GM12878 (cell line): ENCODE measurements around the gene ADAT3. TPM values are rescaled to one million over a fixed set of nuclear protein-coding genes. Genes with fewer than 3 reads are reported as not detected.

ENCODE experiments used
- BMI1 ChIP-seq: fragments of 450-650 bp; IDR thresholded peaks from 2 replicates; pipeline ENCODE4 v1.6.1; 2016; ENCODE audit warnings: mild to moderate bottlenecking, moderate library complexity, borderline replicate concordance
- CBX5 ChIP-seq: sonication (generic); IDR thresholded peaks from 2 replicates; pipeline ENCODE4 v1.6.1; 2016; ENCODE audit warnings: low read depth, moderate library complexity, mild to moderate bottlenecking, inconsistent platforms
- CHD2 ChIP-seq: IDR thresholded peaks from 2 replicates; pipeline ENCODE4 v1.6.1; 2011; ENCODE audit warnings: low read depth, low read length, improper control_type of control experiment, borderline replicate concordance
- EZH2 ChIP-seq: IDR thresholded peaks from 2 replicates; pipeline ENCODE4 v1.6.1; 2012; ENCODE audit warnings: low read depth, mild to moderate bottlenecking, control low read depth, inconsistent platforms, low read length, borderline replicate concordance; ENCODE audit not compliant: control insufficient read depth
- HDAC6 ChIP-seq: fragments of 200-600 bp; sonication (generic); IDR thresholded peaks from one replicate; pipeline ENCODE4 v1.8.0; 2017; ENCODE audit warnings: antibody characterized with exemption; ENCODE audit not compliant: unreplicated experiment
- JUND ChIP-seq: IDR thresholded peaks from 2 replicates; pipeline ENCODE4 v1.6.1; 2012; ENCODE audit warnings: low read depth, mild to moderate bottlenecking, low read length, improper control_type of control experiment, moderate library complexity
- LARP7 ChIP-seq: fragments of 450-650 bp; IDR thresholded peaks from 2 replicates; pipeline ENCODE4 v1.6.1; 2017; ENCODE audit warnings: mild to moderate bottlenecking
- MEF2A ChIP-seq: IDR thresholded peaks from 2 replicates; pipeline ENCODE4 v1.6.1; 2011; ENCODE audit warnings: low read depth, mild to moderate bottlenecking, low read length, moderate library complexity; ENCODE audit not compliant: insufficient read depth
- NR2C2 ChIP-seq: IDR thresholded peaks from 2 replicates; pipeline ENCODE4 v1.6.1; 2011; ENCODE audit warnings: borderline replicate concordance, low read depth; ENCODE audit not compliant: control insufficient read depth, insufficient read length
- RB1 ChIP-seq: fragments of 450-650 bp; formaldehyde crosslinking; IDR thresholded peaks from 2 replicates; pipeline ENCODE4 v1.6.1; 2017; ENCODE audit warnings: mild to moderate bottlenecking, borderline replicate concordance
- RELA ChIP-seq: fragments of 450-650 bp; IDR thresholded peaks from 2 replicates; pipeline ENCODE4 v1.8.0; 2014; ENCODE audit warnings: borderline replicate concordance; ENCODE audit not compliant: partially characterized antibody
- RUNX3 ChIP-seq: IDR thresholded peaks from 2 replicates; pipeline ENCODE4 v1.6.1; 2012; ENCODE audit warnings: low read length, inconsistent platforms
- STAT3 ChIP-seq: IDR thresholded peaks from 2 replicates; pipeline ENCODE4 v1.6.1; 2011; ENCODE audit warnings: low read depth, low read length, improper control_type of control experiment
- TAF1 ChIP-seq: IDR thresholded peaks from 2 replicates; pipeline ENCODE4 v1.6.1; 2011; ENCODE audit warnings: mild to moderate bottlenecking, low read depth, low read length, borderline replicate concordance
- ZZZ3 ChIP-seq: IDR thresholded peaks from 2 replicates; pipeline ENCODE4 v1.6.1; 2011; ENCODE audit warnings: low read depth; ENCODE audit not compliant: control insufficient read depth, insufficient read length
- polyA plus RNA-seq, 11 experiments: library from polyadenylated mRNA; depleted of rRNA in 4 of 11; unstranded in 6 of 11; stranded (reverse) in 5 of 11; fragments of >200 nt; fragmentation: Nextera tagmentation in 4 of 11; fragmentation: Illumina TruSeq in 1 of 11; extraction: Ambion mirVana in 4 of 11; extraction: Trizol in 1 of 11; gene quantifications; 1 replicate in 1 of 11; 2 replicates in 10 of 11; pipeline versions ENCODE4 v1.2.1 to v1.2.3, GENCODE V29; 2011 to 2016; ENCODE audit warnings: inconsistent platforms in 2 of 11, missing spikeins in 2 of 11, low read depth in 1 of 11
- total RNA-seq, 4 experiments: library from RNA; depleted of rRNA in 3 of 4; stranded (reverse); fragments of >200 nt in 3 of 4; fragmentation: Illumina TruSeq in 1 of 4; extraction: Trizol in 1 of 4; gene quantifications; 2 replicates each; pipeline versions ENCODE4 v1.2.1 to v1.2.3, GENCODE V29; 2013 to 2021
- TF ChIP-seq, protein P1 (sequence below): fragments of 450-650 bp; formaldehyde crosslinking; IDR thresholded peaks from 2 replicates; pipeline ENCODE4 v1.4.0; 2022; ENCODE audit warnings: mild to moderate bottlenecking, moderate library complexity
- TF ChIP-seq, protein P2 (sequence below): fragments of 450-650 bp; IDR thresholded peaks from 2 replicates; pipeline ENCODE4 v1.6.1; 2017; ENCODE audit warnings: low read depth, mild to moderate bottlenecking, moderate library complexity
- TF ChIP-seq, protein P3 (sequence below): fragments of 450-650 bp; conservative IDR thresholded peaks from 2 replicates; pipeline ENCODE4 v1.6.1; 2017; ENCODE audit warnings: mild to moderate bottlenecking, moderate library complexity
- TF ChIP-seq, protein P4 (sequence below): IDR thresholded peaks from 2 replicates; pipeline ENCODE4 v1.6.1; 2012; ENCODE audit warnings: low read length, inconsistent platforms
- TF ChIP-seq, protein P5 (sequence below): fragments of 450-650 bp; IDR thresholded peaks from 2 replicates; pipeline ENCODE4 v1.6.1; 2016; ENCODE audit warnings: mild to moderate bottlenecking

Gene ADAT3
- total and polyA plus RNA-seq, 10 of the 15 experiments (the other 5 are each of a cell fraction or from before 2014, with no cell fraction given): 0.27 to 11.8 (median 7.7) TPM; not detected in 3

DNA sequence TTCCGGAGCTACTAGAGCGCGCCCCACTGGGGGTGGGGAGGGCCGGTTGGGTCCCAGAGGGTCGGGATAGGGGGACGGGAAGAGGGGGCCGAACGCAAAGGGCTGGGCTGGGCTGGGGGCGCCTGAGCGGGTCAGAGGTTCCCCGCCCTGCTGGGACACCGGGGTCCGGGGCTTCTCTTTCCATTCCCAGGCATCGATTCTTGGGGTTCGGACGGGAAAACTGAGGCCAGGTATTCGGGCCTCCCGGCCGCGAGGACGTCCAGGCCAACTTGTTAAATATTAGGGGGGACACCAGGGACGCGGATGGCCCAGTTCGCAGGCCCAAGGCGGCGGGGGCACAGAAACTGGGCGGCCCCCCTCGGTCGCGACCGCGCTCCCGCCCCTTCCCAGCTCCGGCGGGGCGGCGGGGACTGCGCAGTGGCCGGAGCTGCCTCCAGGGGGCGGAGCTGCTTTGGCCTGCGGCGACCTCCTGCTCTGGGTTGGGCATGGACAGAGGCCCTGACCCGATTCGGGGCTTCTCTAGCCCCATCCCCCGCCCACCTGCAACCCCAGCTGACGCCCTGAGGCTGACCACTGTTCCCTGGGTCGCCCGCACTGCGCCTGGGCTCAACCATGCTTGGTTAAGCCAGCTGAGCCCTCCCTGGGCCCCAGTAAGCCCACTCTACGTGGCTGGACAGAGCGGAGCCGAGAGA is 40.6 kb upstream of the ADAT3 start (continued):
- TF ChIP-seq EZH2: no peak
- no peak for TF ChIP-seq STAT3
- TF ChIP-seq, protein P1, sequence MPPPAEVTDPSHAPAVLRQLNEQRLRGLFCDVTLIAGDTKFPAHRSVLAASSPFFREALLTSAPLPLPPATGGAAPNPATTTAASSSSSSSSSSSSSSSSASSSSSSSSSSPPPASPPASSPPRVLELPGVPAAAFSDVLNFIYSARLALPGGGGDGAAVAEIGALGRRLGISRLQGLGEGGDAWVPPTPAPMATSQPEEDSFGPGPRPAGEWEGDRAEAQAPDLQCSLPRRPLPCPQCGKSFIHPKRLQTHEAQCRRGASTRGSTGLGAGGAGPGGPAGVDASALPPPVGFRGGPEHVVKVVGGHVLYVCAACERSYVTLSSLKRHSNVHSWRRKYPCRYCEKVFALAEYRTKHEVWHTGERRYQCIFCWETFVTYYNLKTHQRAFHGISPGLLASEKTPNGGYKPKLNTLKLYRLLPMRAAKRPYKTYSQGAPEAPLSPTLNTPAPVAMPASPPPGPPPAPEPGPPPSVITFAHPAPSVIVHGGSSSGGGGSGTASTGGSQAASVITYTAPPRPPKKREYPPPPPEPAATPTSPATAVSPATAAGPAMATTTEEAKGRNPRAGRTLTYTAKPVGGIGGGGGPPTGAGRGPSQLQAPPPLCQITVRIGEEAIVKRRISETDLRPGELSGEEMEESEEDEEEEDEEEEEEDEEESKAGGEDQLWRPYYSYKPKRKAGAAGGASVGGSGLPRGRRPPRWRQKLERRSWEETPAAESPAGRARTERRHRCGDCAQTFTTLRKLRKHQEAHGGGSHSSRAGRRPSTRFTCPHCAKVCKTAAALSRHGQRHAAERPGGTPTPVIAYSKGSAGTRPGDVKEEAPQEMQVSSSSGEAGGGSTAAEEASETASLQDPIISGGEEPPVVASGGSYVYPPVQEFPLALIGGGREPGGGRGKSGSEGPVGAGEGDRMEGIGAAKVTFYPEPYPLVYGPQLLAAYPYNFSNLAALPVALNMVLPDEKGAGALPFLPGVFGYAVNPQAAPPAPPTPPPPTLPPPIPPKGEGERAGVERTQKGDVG: no peak
- peak; percentile 34; the same call in 1 of the 2 replicates for TF ChIP-seq CHD2
- 0 out of 2 replicates have a peak, but pooled peaks have one; percentile 20 for TF ChIP-seq RB1
- TF ChIP-seq MEF2A: no peak
- no peak for TF ChIP-seq NR2C2
- TF ChIP-seq LARP7: 0 out of 2 replicates have a peak, but pooled peaks have one; percentile 33
- no peak for TF ChIP-seq HDAC6
- TF ChIP-seq CBX5: no peak
- TF ChIP-seq, protein P2, sequence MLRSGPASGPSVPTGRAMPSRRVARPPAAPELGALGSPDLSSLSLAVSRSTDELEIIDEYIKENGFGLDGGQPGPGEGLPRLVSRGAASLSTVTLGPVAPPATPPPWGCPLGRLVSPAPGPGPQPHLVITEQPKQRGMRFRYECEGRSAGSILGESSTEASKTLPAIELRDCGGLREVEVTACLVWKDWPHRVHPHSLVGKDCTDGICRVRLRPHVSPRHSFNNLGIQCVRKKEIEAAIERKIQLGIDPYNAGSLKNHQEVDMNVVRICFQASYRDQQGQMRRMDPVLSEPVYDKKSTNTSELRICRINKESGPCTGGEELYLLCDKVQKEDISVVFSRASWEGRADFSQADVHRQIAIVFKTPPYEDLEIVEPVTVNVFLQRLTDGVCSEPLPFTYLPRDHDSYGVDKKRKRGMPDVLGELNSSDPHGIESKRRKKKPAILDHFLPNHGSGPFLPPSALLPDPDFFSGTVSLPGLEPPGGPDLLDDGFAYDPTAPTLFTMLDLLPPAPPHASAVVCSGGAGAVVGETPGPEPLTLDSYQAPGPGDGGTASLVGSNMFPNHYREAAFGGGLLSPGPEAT: no peak
- TF ChIP-seq, protein P3, sequence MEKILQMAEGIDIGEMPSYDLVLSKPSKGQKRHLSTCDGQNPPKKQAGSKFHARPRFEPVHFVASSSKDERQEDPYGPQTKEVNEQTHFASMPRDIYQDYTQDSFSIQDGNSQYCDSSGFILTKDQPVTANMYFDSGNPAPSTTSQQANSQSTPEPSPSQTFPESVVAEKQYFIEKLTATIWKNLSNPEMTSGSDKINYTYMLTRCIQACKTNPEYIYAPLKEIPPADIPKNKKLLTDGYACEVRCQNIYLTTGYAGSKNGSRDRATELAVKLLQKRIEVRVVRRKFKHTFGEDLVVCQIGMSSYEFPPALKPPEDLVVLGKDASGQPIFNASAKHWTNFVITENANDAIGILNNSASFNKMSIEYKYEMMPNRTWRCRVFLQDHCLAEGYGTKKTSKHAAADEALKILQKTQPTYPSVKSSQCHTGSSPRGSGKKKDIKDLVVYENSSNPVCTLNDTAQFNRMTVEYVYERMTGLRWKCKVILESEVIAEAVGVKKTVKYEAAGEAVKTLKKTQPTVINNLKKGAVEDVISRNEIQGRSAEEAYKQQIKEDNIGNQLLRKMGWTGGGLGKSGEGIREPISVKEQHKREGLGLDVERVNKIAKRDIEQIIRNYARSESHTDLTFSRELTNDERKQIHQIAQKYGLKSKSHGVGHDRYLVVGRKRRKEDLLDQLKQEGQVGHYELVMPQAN: no peak
- TF ChIP-seq TAF1: 0 out of 2 replicates have a peak, but pooled peaks have one; percentile 40
- no peak for TF ChIP-seq JUND
- TF ChIP-seq RUNX3: peak; percentile 35
- TF ChIP-seq, protein P4, sequence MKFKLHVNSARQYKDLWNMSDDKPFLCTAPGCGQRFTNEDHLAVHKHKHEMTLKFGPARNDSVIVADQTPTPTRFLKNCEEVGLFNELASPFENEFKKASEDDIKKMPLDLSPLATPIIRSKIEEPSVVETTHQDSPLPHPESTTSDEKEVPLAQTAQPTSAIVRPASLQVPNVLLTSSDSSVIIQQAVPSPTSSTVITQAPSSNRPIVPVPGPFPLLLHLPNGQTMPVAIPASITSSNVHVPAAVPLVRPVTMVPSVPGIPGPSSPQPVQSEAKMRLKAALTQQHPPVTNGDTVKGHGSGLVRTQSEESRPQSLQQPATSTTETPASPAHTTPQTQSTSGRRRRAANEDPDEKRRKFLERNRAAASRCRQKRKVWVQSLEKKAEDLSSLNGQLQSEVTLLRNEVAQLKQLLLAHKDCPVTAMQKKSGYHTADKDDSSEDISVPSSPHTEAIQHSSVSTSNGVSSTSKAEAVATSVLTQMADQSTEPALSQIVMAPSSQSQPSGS: no peak
- TF ChIP-seq ZZZ3: no peak
- no peak for TF ChIP-seq BMI1
- TF ChIP-seq, protein P5, sequence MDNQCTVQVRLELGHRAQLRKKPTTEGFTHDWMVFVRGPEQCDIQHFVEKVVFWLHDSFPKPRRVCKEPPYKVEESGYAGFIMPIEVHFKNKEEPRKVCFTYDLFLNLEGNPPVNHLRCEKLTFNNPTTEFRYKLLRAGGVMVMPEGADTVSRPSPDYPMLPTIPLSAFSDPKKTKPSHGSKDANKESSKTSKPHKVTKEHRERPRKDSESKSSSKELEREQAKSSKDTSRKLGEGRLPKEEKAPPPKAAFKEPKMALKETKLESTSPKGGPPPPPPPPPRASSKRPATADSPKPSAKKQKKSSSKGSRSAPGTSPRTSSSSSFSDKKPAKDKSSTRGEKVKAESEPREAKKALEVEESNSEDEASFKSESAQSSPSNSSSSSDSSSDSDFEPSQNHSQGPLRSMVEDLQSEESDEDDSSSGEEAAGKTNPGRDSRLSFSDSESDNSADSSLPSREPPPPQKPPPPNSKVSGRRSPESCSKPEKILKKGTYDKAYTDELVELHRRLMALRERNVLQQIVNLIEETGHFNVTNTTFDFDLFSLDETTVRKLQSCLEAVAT: no peak
- TF ChIP-seq RELA: no peak
